A549 (cell line): ENCODE results near the gene LSM4. TPM values are rescaled to one million over a fixed set of nuclear protein-coding genes. Genes with fewer than 3 reads are reported as not detected.
A peak's percentile ranks its signal among the peaks of the same experiment; 100 is the strongest.

ENCODE experiments used
- ATAC-seq, 2 experiments: fragments of 200-7000 bp in 1 of 2; fragments of >200 bp in 1 of 2; cut with Nextera tagmentation in 1 of 2; cut with Tn5 transposase in 1 of 2; 3 replicates each; pipeline versions ENCODE4 v1.8.0 to v1.9.1; 2018 to 2020; ENCODE audit warnings: mild to moderate bottlenecking in 1 of 2, moderate library complexity in 1 of 2
- CTCF ChIA-PET: fragments of 300-600 bp; sonication (Branson Sonifier 250); formaldehyde crosslinking; extraction: SDS; loops from one replicate; lab custom pipeline; 2021; ENCODE audit warnings: antibody characterized with exemption, inconsistent platforms; lab: Yijun Ruan, JAX
- POLR2A ChIA-PET: fragments of 350-600 bp; formaldehyde crosslinking; extraction: SDS; loops from one replicate; lab custom pipeline; 2021; ENCODE audit warnings: antibody characterized with exemption, inconsistent platforms; lab: Yijun Ruan, JAX
- DNase-seq, 2 experiments: peaks; one replicate each; pipeline versions ENCODE4 v3.0.0 to v3.0.0-alpha.2; 2011 to 2016; ENCODE audit warnings: low read depth in 1 of 2, low spot score in 1 of 2
- FAIRE-seq: peaks from 2 replicates; lab custom pipeline; 2011; peaks lifted over from hg19 to GRCh38; lab: Jason Lieb, UNC
- H3K27ac ChIP-seq, 2 experiments: fragments of >200 bp; sonication (Bioruptor Twin); formaldehyde crosslinking; 3 replicates each; pipeline ENCODE4 v1.5.1; 2016 to 2017
- H3K4me1 ChIP-seq: fragments of >200 bp; sonication (Bioruptor Twin); formaldehyde crosslinking; 3 replicates; pipeline ENCODE4 v1.6.1; 2016
- H3K4me2 ChIP-seq: fragments of >200 bp; sonication (Bioruptor Twin); formaldehyde crosslinking; 3 replicates; pipeline ENCODE4 v1.6.1; 2016
- H3K4me3 ChIP-seq: fragments of >200 bp; sonication (Bioruptor Twin); formaldehyde crosslinking; 3 replicates; pipeline ENCODE4 v1.5.1; 2016
- H3K9me3 ChIP-seq: fragments of >200 bp; sonication (Bioruptor Twin); formaldehyde crosslinking; 3 replicates; pipeline ENCODE4 v1.6.1; 2016
- BHLHE40 ChIP-seq: IDR thresholded peaks from 2 replicates; pipeline ENCODE4 v1.6.1; 2012; ENCODE audit warnings: low read depth, low read length, inconsistent platforms
- EHF ChIP-seq: fragments of 250-450 bp; sonication (Bioruptor Pico); IDR thresholded peaks from 2 replicates; pipeline ENCODE4 v1.5.0; 2020; ENCODE audit warnings: mild to moderate bottlenecking
- ELK1 ChIP-seq: fragments of 150-350 bp; IDR thresholded peaks from 2 replicates; pipeline ENCODE4 v1.6.1; 2014; ENCODE audit warnings: low read depth, mild to moderate bottlenecking, low read length
- ESRRA ChIP-seq: fragments of 150-350 bp; IDR thresholded peaks from 2 replicates; pipeline ENCODE4 v1.6.1; 2014; ENCODE audit warnings: mild to moderate bottlenecking, low read length, borderline replicate concordance
- FOSB ChIP-seq: fragments of 250-450 bp; sonication (Bioruptor Pico); IDR thresholded peaks from 2 replicates; pipeline ENCODE4 v1.5.0; 2020; ENCODE audit warnings: mild to moderate bottlenecking, moderate library complexity
- FOXS1 ChIP-seq: fragments of 250-450 bp; sonication (Bioruptor Pico); IDR thresholded peaks from 2 replicates; pipeline ENCODE4 v1.5.0; 2020; ENCODE audit warnings: mild to moderate bottlenecking, moderate library complexity
- HDAC2 ChIP-seq: fragments of 200-600 bp; sonication (generic); IDR thresholded peaks from 2 replicates; pipeline ENCODE4 v1.6.1; 2016
- HOXA7 ChIP-seq: fragments of 250-450 bp; sonication (Bioruptor Pico); IDR thresholded peaks from 2 replicates; pipeline ENCODE4 v1.5.0; 2020; ENCODE audit warnings: mild to moderate bottlenecking, moderate library complexity
- HOXB5 ChIP-seq: fragments of 250-450 bp; sonication (Bioruptor Pico); IDR thresholded peaks from 2 replicates; pipeline ENCODE4 v1.5.0; 2020; ENCODE audit warnings: mild to moderate bottlenecking, moderate library complexity
- MAFK ChIP-seq: fragments of 450-650 bp; IDR thresholded peaks from 2 replicates; pipeline ENCODE4 v1.6.1; 2014; ENCODE audit not compliant: partially characterized antibody
- MYC ChIP-seq: IDR thresholded peaks from 2 replicates; pipeline ENCODE4 v1.6.1; 2012; ENCODE audit warnings: mild to moderate bottlenecking, inconsistent platforms, low read length, improper control_type of control experiment, borderline replicate concordance
- NPAS2 ChIP-seq: fragments of 250-450 bp; sonication (Bioruptor Pico); IDR thresholded peaks from 2 replicates; pipeline ENCODE4 v1.8.0; 2022; ENCODE audit warnings: mild to moderate bottlenecking, moderate library complexity, borderline replicate concordance
- RAD21 ChIP-seq, 2 experiments: fragments of >200 bp in 1 of 2; sonication (Bioruptor Twin) in 1 of 2; formaldehyde crosslinking in 1 of 2; IDR thresholded peaks in 1 of 2; conservative IDR thresholded peaks in 1 of 2; 2 replicates in 1 of 2; 3 replicates in 1 of 2; pipeline ENCODE4 v1.6.1; 2012 to 2018; ENCODE audit warnings: inconsistent platforms in 1 of 2
- RCOR1 ChIP-seq: fragments of 150-350 bp; IDR thresholded peaks from 2 replicates; pipeline ENCODE4 v1.6.1; 2014; ENCODE audit warnings: antibody characterized with exemption, low read length, low read depth
- REST ChIP-seq: fragments of 200-600 bp; sonication (generic); IDR thresholded peaks from 2 replicates; pipeline ENCODE4 v1.6.1; 2016; ENCODE audit warnings: antibody characterized with exemption, mild to moderate bottlenecking, moderate library complexity
- TP53 ChIP-seq: fragments of 250-450 bp; sonication (Bioruptor Pico); IDR thresholded peaks from 2 replicates; pipeline ENCODE4 v1.5.0; 2021; ENCODE audit warnings: mild to moderate bottlenecking, moderate library complexity
- USF2 ChIP-seq: fragments of 450-650 bp; IDR thresholded peaks from 2 replicates; pipeline ENCODE4 v1.6.1; 2014; ENCODE audit warnings: antibody characterized with exemption
- ZC3H11A ChIP-seq: fragments of 450-650 bp; IDR thresholded peaks from 2 replicates; pipeline ENCODE4 v1.6.1; 2014; ENCODE audit warnings: antibody characterized with exemption, mild to moderate bottlenecking
- ZNF302 ChIP-seq: fragments of 250-450 bp; sonication (Bioruptor Pico); IDR thresholded peaks from 2 replicates; pipeline ENCODE4 v1.9.0; 2021; ENCODE audit warnings: inconsistent platforms, mild to moderate bottlenecking, moderate library complexity
- WGBS: methylation state at CpG from one replicate; pipeline ENCODE4 v1.1.6; 2017; ENCODE audit errors: missing lambda C conversion rate; 5-methylcytosine and 5-hydroxymethylcytosine counted together
- polyA plus RNA-seq, 4 experiments: library from polyadenylated mRNA; depleted of rRNA in 3 of 4; stranded (reverse); fragments of >200 nt; fragmentation: RNase III in 1 of 4; extraction: RNeasy Plus Mini Kit Qiagen cat#74134 plus additional on column Dnase treatment in 1 of 4; gene quantifications; 2 replicates in 3 of 4; 3 replicates in 1 of 4; pipeline ENCODE4 v1.2.3, GENCODE V29; 2011 to 2017

LSM4 gene
- polyA plus RNA-seq, 2 of the 4 experiments (the other 2 are of a cell fraction) = 154 to 169 TPM

GRCh38 chr19:18289471-18290301, 33.2 kb downstream of the LSM4 start:
- 81% methylated on average over 12 of the region's 12 CpGs for WGBS
- POLR2A ChIA-PET = interaction anchor here (1.1 to 1.3 kb wide), 2 partner anchors 9 to 15 kb away, joined by 3 to 4 read pairs; no protein-coding TSS in a partner anchor
- no peak for ATAC-seq
- H3K4me3 ChIP-seq = no peak overlapping the region
- H3K27ac ChIP-seq = peak overlapping the region; percentile 99 to 100
- no peaks in the 10 kb centered on the region for H3K9me3 ChIP-seq
- CTCF ChIA-PET = interaction anchor here (6.5 kb wide), 1 partner anchor 11 kb away, joined by 57 read pairs; the partner anchor contains the start of gene JUND
- DNase-seq = no peak
- TF ChIP-seq EHF (CRISPR knock-in tag) (no peak), NPAS2 (no peak), RCOR1 (no peak), HOXA7 (CRISPR knock-in tag) (no peak), MYC (no peak), HDAC2 (no peak), FOXS1 (no peak), USF2 (no peak), ZC3H11A (no peak), REST (no peak), ZNF302 (no peak)
- H3K4me1 ChIP-seq = peaks cover 30% of the 10 kb centered on the region
- no peak for FAIRE-seq
- peak overlapping the region; percentile 92 for H3K4me2 ChIP-seq

GRCh38 chr19:18287836-18288772, 34.8 kb downstream of the LSM4 start:
- peaks cover 22% of the 10 kb centered on the region for H3K4me1 ChIP-seq
- H3K4me2 ChIP-seq = no peak overlapping the region
- H3K9me3 ChIP-seq = no peaks in the 10 kb centered on the region
- no peak for DNase-seq
- POLR2A ChIA-PET = interaction anchor here (1.3 kb wide), 1 partner anchor 17 kb away, joined by 3 read pairs; no protein-coding TSS in a partner anchor
- CTCF ChIA-PET = interaction anchor here (1.5 to 6.5 kb wide), 3 partner anchors 9 to 40 kb away, joined by 5 to 57 read pairs (median 9); partner anchors contain the start of genes JUND and LSM4
- H3K4me3 ChIP-seq = no peak overlapping the region
- WGBS = 78% methylated on average over 20 of the region's 26 CpGs
- TF ChIP-seq ZNF302 (no peak), HOXB5 (CRISPR knock-in tag) (no peak), ESRRA (no peak), BHLHE40 (no peak), MAFK (no peak), MYC (no peak), RAD21 (conservative IDR thresholded peaks at IDR 0.05 in 1 of 2, IDR thresholded peaks at IDR 0.05 in 1 of 2) (no peak), ELK1 (no peak), TP53 (CRISPR knock-in tag) (no peak), FOSB (CRISPR knock-in tag) (no peak)
- peak overlapping the region in 1 of 2 experiments; percentile 72; a peak in 3 of 6 replicates for H3K27ac ChIP-seq
- no peak for ATAC-seq
- FAIRE-seq = no peak
